ENCODE measurements around the gene EID2B. TPM values are rescaled to one million over a fixed set of nuclear protein-coding genes. Genes with fewer than 3 reads are reported as not detected.

EID2B gene
- polyA plus RNA-seq, 1 donor, result 2.0 TPM

- no CpG with 5 or more reads among the region's 44 CpGs for WGBS (ENCODE audit: insufficient coverage, low lambda C conversion rate)
- peaks cover 6% of the 10 kb centered on the region for H3K9me3 ChIP-seq (ENCODE audit: control insufficient read depth, low read depth, low read length)
- no peak overlapping the region for H3K27ac ChIP-seq (ENCODE audit: low read length)
- peaks cover 61% of the 10 kb centered on the region for H3K27me3 ChIP-seq (ENCODE audit: control insufficient read depth, insufficient read depth, low read length)
- H3K36me3 ChIP-seq (ENCODE audit: control insufficient read depth, insufficient read depth, low read length), result no peaks in the 10 kb centered on the region
- H3K4me3 ChIP-seq (ENCODE audit: low read length), result peak overlapping the region; percentile 24
- DNase-seq, result peak in 1 of 2 donors; percentile 16
- peaks cover 8% of the 10 kb centered on the region for H3K4me1 ChIP-seq (ENCODE audit: control insufficient read depth, insufficient read depth, low read length)
Observed at GRCh38 chr19:39515551-39516191, 17.0 kb downstream of the EID2B start.

DNA sequence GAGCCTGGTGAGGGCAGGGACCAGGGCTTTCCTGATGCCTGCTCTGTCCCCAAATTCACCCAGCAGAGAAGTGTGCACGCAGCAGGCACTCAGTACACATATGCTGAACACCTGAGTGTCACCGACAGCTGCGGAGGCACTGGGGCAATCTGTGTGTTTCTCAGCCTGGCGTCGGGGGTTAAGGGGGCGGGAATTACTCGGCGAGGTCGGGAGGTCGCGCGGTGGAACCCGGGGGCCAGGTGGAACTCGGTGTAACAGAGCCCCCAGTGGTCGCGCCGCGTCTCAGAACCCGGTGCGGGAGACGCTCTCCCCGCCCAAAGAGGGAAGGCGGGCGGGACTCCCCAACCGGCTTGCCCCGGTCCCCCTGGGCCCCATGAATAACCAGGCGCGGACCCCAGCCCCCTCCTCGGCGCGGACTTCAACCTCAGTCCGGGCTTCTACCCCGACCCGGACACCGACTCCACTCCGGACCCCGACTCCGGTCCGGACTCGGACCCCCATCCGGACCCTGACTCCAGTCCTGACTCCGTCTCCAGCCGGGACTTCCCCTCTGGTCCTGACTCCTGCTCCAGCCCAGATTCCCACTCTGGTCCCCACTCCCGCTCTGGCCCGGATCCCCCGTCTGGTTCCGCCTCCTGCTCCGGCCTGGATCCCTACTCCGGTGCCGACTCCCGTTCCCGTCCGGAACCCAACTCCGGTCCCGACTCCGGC is 17.7 kb downstream of the EID2B start, which contains the start of gene SELENOV:
Gene SELENOV, plus strand, starts transcription at position 300 of the 711 bp plus-strand sequence. Its CDS starts 74 bp downstream, at position 374.
- H3K36me3 ChIP-seq (ENCODE audit: control insufficient read depth, insufficient read depth, low read length), result no peaks in the 10 kb centered on the region
- peak in 1 of 2 donors; percentile 26 for DNase-seq
- 0% methylated on average over 2 of the region's 56 CpGs for WGBS (ENCODE audit: insufficient coverage, low lambda C conversion rate)
- peaks cover 6% of the 10 kb centered on the region for H3K9me3 ChIP-seq (ENCODE audit: control insufficient read depth, low read depth, low read length)
- H3K27ac ChIP-seq (ENCODE audit: low read length), result no peak within 1 kb of the TSS
- peaks cover 61% of the 10 kb centered on the region for H3K27me3 ChIP-seq (ENCODE audit: control insufficient read depth, insufficient read depth, low read length)
- H3K4me1 ChIP-seq (ENCODE audit: control insufficient read depth, insufficient read depth, low read length), result peaks cover 8% of the 10 kb centered on the region
- peak within 1 kb of the TSS; percentile 24 for H3K4me3 ChIP-seq (ENCODE audit: low read length)

- no peak for DNase-seq
- Histone ChIP-seq H3K36me3 (ENCODE audit: control insufficient read depth, insufficient read depth, low read length) (no peaks in the 10 kb centered on the region), H3K4me1 (ENCODE audit: control insufficient read depth, insufficient read depth, low read length) (peaks cover 8% of the 10 kb centered on the region), H3K27ac (ENCODE audit: low read length) (no peak overlapping the region), H3K9me3 (ENCODE audit: control insufficient read depth, low read depth, low read length) (peaks cover 6% of the 10 kb centered on the region), H3K4me3 (ENCODE audit: low read length) (no peak overlapping the region), H3K27me3 (ENCODE audit: control insufficient read depth, insufficient read depth, low read length) (peaks cover 71% of the 10 kb centered on the region)
- no CpG with 5 or more reads among the region's 2 CpGs for WGBS (ENCODE audit: insufficient coverage, low lambda C conversion rate)
Observed at GRCh38 chr19:39512988-39513387, 19.7 kb downstream of the EID2B start.

- no CpG with 5 or more reads among the region's 2 CpGs for WGBS (ENCODE audit: insufficient coverage, low lambda C conversion rate)
- Histone ChIP-seq H3K4me1 (ENCODE audit: control insufficient read depth, insufficient read depth, low read length) (no peaks in the 10 kb centered on the region), H3K36me3 (ENCODE audit: control insufficient read depth, insufficient read depth, low read length) (no peaks in the 10 kb centered on the region), H3K27ac (ENCODE audit: low read length) (no peak overlapping the region), H3K4me3 (ENCODE audit: low read length) (no peak overlapping the region), H3K27me3 (ENCODE audit: control insufficient read depth, insufficient read depth, low read length) (peaks cover 73% of the 10 kb centered on the region), H3K9me3 (ENCODE audit: control insufficient read depth, low read depth, low read length) (peaks cover 3% of the 10 kb centered on the region)
- no peak for DNase-seq
Observed at GRCh38 chr19:39509233-39509632, 23.4 kb downstream of the EID2B start.

GRCh38 chr19:39508629-39509028 is 24.0 kb downstream of the EID2B start:
- no CpG with 5 or more reads among the region's 9 CpGs for WGBS (ENCODE audit: insufficient coverage, low lambda C conversion rate)
- Histone ChIP-seq H3K4me1 (ENCODE audit: control insufficient read depth, insufficient read depth, low read length) (no peaks in the 10 kb centered on the region), H3K9me3 (ENCODE audit: control insufficient read depth, low read depth, low read length) (peaks cover 3% of the 10 kb centered on the region), H3K36me3 (ENCODE audit: control insufficient read depth, insufficient read depth, low read length) (no peaks in the 10 kb centered on the region), H3K27ac (ENCODE audit: low read length) (no peak overlapping the region), H3K4me3 (ENCODE audit: low read length) (no peak overlapping the region), H3K27me3 (ENCODE audit: control insufficient read depth, insufficient read depth, low read length) (peaks cover 73% of the 10 kb centered on the region)
- no peak for DNase-seq

DNA sequence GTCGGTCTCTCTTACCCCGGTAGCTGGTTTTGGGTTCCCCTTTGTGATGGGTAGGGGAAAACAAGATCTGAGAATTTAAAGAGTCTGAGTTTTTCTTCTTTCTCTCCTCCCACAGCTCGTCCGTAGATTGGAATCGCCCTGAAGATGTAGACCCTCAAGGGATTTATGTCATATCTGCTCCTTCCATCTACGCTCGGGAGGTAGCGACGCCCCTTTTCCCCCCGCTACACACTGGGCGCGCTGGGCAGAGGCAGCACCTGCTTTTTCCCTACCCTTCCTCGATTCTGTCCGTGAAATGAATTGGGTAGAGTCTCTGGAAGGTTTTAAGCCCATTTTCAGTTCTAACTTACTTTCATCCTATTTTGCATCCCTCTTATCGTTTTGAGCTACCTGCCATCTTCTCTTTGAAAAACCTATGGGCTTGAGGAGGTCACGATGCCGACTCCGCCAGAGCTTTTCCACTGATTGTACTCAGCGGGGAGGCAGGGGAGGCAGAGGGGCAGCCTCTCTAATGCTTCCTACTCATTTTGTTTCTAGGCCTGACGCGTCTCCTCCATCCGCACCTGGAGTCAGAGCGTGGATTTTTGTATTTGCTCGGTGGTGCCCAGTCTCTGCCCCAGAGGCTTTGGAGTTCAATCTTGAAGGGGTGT is 24.8 kb downstream of the EID2B start:
- DNase-seq, result no peak
- Histone ChIP-seq H3K9me3 (ENCODE audit: control insufficient read depth, low read depth, low read length) (peaks cover 7% of the 10 kb centered on the region), H3K4me3 (ENCODE audit: low read length) (peak overlapping the region; percentile 23), H3K36me3 (ENCODE audit: control insufficient read depth, insufficient read depth, low read length) (no peaks in the 10 kb centered on the region), H3K27ac (ENCODE audit: low read length) (no peak overlapping the region), H3K27me3 (ENCODE audit: control insufficient read depth, insufficient read depth, low read length) (peaks cover 73% of the 10 kb centered on the region), H3K4me1 (ENCODE audit: control insufficient read depth, insufficient read depth, low read length) (no peaks in the 10 kb centered on the region)
- WGBS (ENCODE audit: insufficient coverage, low lambda C conversion rate), result 20% methylated on average over 1 of the region's 24 CpGs

DNA sequence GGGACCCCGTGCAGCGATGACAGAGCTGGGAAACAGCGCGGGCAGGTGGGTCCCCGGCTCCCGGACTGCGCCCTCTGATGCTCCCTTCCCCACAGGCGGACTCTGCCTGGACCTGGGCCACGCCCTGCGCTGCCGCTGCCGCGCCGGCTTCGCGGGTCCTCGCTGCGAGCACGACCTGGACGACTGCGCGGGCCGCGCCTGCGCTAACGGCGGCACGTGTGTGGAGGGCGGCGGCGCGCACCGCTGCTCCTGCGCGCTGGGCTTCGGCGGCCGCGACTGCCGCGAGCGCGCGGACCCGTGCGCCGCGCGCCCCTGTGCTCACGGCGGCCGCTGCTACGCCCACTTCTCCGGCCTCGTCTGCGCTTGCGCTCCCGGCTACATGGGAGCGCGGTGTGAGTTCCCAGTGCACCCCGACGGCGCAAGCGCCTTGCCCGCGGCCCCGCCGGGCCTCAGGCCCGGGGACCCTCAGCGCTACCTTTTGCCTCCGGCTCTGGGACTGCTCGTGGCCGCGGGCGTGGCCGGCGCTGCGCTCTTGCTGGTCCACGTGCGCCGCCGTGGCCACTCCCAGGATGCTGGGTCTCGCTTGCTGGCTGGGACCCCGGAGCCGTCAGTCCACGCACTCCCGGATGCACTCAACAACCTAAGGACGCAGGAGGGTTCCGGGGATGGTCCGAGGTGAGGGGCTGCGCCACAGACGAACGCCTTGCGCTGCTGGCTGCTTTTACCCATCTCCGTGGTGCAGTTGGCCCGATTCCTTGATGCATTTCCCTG is 25.5 kb downstream of the EID2B start:
- Histone ChIP-seq H3K4me1 (ENCODE audit: control insufficient read depth, insufficient read depth, low read length) (no peaks in the 10 kb centered on the region), H3K36me3 (ENCODE audit: control insufficient read depth, insufficient read depth, low read length) (no peaks in the 10 kb centered on the region), H3K9me3 (ENCODE audit: control insufficient read depth, low read depth, low read length) (peaks cover 11% of the 10 kb centered on the region), H3K27me3 (ENCODE audit: control insufficient read depth, insufficient read depth, low read length) (peaks cover 69% of the 10 kb centered on the region), H3K4me3 (ENCODE audit: low read length) (peak overlapping the region; percentile 23), H3K27ac (ENCODE audit: low read length) (no peak overlapping the region)
- peak; percentile 63 to 78 for DNase-seq
- no CpG with 5 or more reads among the region's 96 CpGs for WGBS (ENCODE audit: insufficient coverage, low lambda C conversion rate)

DNA sequence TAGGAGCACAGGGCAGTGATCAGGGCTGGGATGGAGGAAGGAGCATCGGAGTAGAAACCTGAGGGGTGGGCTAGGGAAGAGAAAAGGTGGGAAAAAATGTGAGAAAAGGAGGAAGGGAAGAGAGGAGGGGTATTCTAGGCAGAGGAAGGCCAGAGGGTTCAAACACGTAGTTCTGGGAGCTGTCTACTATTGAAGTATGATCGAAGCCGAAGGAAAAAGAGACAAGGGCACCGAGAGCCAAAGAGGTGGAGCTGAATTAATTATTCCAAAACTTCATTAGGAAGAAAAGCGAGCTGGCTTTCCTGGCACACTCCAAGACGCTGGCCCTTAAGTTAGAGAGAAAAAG is 26.1 kb downstream of the EID2B start:
- no peak for DNase-seq
- Histone ChIP-seq H3K4me1 (ENCODE audit: control insufficient read depth, insufficient read depth, low read length) (no peaks in the 10 kb centered on the region), H3K4me3 (ENCODE audit: low read length) (no peak overlapping the region), H3K27me3 (ENCODE audit: control insufficient read depth, insufficient read depth, low read length) (peaks cover 68% of the 10 kb centered on the region), H3K9me3 (ENCODE audit: control insufficient read depth, low read depth, low read length) (peaks cover 11% of the 10 kb centered on the region), H3K36me3 (ENCODE audit: control insufficient read depth, insufficient read depth, low read length) (no peaks in the 10 kb centered on the region), H3K27ac (ENCODE audit: low read length) (no peak overlapping the region)
- WGBS (ENCODE audit: insufficient coverage, low lambda C conversion rate), result 50% methylated on average over 2 of the region's 7 CpGs

GRCh38 chr19:39502640-39503417 is 29.8 kb downstream of the EID2B start:
- Histone ChIP-seq H3K9me3 (ENCODE audit: control insufficient read depth, low read depth, low read length) (peaks cover 15% of the 10 kb centered on the region), H3K36me3 (ENCODE audit: control insufficient read depth, insufficient read depth, low read length) (no peaks in the 10 kb centered on the region), H3K4me1 (ENCODE audit: control insufficient read depth, insufficient read depth, low read length) (peaks cover 5% of the 10 kb centered on the region), H3K27me3 (ENCODE audit: control insufficient read depth, insufficient read depth, low read length) (peaks cover 86% of the 10 kb centered on the region), H3K4me3 (ENCODE audit: low read length) (no peak overlapping the region), H3K27ac (ENCODE audit: low read length) (no peak overlapping the region)
- peak; percentile 50 to 68 for DNase-seq
- 27% methylated on average over 2 of the region's 69 CpGs for WGBS (ENCODE audit: insufficient coverage, low lambda C conversion rate)
